ENCODE data around the gene NTHL1.

DNA sequence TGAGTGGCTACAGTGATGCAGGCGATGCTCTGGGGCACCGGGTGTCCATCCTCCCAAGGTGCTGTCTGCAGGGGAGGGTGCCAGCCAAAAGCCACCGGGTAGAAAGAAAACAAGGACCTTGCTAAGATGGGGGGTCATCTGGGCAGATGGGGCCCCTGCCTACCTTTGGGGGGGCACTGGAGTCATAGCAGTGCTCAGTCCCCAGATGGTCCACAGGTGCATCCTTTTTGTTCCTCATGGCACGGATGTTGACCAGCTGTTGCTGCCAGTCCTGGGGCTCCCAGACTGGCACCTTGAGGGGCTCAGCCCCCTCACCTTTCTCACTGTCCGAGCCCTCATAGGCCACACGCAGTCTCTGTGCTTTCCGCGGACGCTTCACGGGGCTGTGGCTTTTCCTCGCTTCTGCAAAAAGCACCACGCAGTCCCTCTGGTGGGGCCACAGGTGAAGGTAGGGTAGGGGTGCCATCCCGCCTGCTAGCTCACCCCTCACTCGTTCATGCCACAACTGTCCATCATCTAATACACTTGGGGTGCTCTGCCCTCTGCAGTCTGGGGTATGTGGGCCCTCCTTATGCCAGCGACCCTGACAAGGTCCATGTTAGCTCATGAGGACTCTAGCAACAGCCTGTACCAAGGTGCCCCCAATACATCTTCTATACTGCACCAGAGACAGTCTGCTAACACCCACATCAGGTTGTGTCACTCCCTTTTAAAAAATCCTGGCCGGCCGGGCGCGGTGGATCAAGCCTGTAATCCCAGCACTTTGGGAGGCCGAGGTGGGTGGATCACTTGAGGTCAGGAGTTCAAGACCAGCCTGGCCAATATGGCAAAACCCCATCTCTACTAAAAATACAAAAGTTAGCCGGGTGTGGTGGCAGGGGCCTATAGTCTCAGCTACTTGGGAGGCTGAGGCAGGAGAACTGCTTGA is 1.4 kb downstream of the NTHL1 start:
- TF ChIP-seq, protein P1, sequence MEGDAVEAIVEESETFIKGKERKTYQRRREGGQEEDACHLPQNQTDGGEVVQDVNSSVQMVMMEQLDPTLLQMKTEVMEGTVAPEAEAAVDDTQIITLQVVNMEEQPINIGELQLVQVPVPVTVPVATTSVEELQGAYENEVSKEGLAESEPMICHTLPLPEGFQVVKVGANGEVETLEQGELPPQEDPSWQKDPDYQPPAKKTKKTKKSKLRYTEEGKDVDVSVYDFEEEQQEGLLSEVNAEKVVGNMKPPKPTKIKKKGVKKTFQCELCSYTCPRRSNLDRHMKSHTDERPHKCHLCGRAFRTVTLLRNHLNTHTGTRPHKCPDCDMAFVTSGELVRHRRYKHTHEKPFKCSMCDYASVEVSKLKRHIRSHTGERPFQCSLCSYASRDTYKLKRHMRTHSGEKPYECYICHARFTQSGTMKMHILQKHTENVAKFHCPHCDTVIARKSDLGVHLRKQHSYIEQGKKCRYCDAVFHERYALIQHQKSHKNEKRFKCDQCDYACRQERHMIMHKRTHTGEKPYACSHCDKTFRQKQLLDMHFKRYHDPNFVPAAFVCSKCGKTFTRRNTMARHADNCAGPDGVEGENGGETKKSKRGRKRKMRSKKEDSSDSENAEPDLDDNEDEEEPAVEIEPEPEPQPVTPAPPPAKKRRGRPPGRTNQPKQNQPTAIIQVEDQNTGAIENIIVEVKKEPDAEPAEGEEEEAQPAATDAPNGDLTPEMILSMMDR (IDR thresholded peaks at IDR 0.05; ENCODE audit: borderline replicate concordance, extremely low read depth, low read length, poor library complexity, severe bottlenecking) = no peak
- no peak for TF ChIP-seq EZH2 (IDR thresholded peaks at IDR 0.05; ENCODE audit: borderline replicate concordance, low read depth, low read length, severe bottlenecking)

Measured in DND-41 (cell line).